WTC11 (cell line): ENCODE data around the gene CPNE9.

Source experiments
- CBFB ChIP-seq: sonication (generic); formaldehyde crosslinking; IDR thresholded peaks from 2 replicates; pipeline ENCODE4 v1.8.1; 2022; ENCODE audit warnings: mild to moderate bottlenecking, low read depth, missing genetic modification reagents
- FOXK1 ChIP-seq: sonication (generic); formaldehyde crosslinking; IDR thresholded peaks from 2 replicates; pipeline ENCODE4 v1.8.0; 2022; ENCODE audit warnings: mild to moderate bottlenecking, moderate library complexity, missing genetic modification reagents
- KAT7 ChIP-seq: sonication (generic); formaldehyde crosslinking; IDR thresholded peaks from 2 replicates; pipeline ENCODE4 v1.8.1; 2023; ENCODE audit warnings: missing genetic modification reagents, mild to moderate bottlenecking, borderline replicate concordance
- NFYB ChIP-seq: sonication (generic); formaldehyde crosslinking; conservative IDR thresholded peaks from 2 replicates; pipeline ENCODE4 v1.8.0; 2022; ENCODE audit warnings: low read depth, missing genetic modification reagents
- NR2C2 ChIP-seq: sonication (generic); formaldehyde crosslinking; IDR thresholded peaks from 2 replicates; pipeline ENCODE4 v1.8.0; 2022; ENCODE audit warnings: mild to moderate bottlenecking, missing genetic modification reagents
- SP1 ChIP-seq: sonication (generic); formaldehyde crosslinking; conservative IDR thresholded peaks from 2 replicates; pipeline ENCODE4 v1.8.1; 2022; ENCODE audit warnings: missing genetic modification reagents
- ZNF423 ChIP-seq: fragments of 250-450 bp; sonication (Bioruptor Pico); IDR thresholded peaks from 2 replicates; pipeline ENCODE4 v2.1.2; 2022; ENCODE audit warnings: mild to moderate bottlenecking, moderate library complexity
- TF ChIP-seq, protein P1 (sequence below): fragments of 200-600 bp; IDR thresholded peaks from 2 replicates; pipeline ENCODE4 v1.8.0; 2022; ENCODE audit warnings: antibody characterized with exemption
- TF ChIP-seq, protein P2 (sequence below): sonication (generic); formaldehyde crosslinking; IDR thresholded peaks from 2 replicates; pipeline ENCODE4 v1.8.0; 2023; ENCODE audit warnings: mild to moderate bottlenecking, missing genetic modification reagents
- TF ChIP-seq, protein P3 (sequence below): sonication (generic); formaldehyde crosslinking; IDR thresholded peaks from 2 replicates; pipeline ENCODE4 v1.8.0; 2022; ENCODE audit warnings: mild to moderate bottlenecking, missing genetic modification reagents
- TF ChIP-seq, protein P4 (sequence below): sonication (generic); formaldehyde crosslinking; IDR thresholded peaks from 2 replicates; pipeline ENCODE4 v1.8.0; 2022; ENCODE audit warnings: mild to moderate bottlenecking, missing genetic modification reagents
- TF ChIP-seq, protein P5 (sequence below): fragments of 250-450 bp; sonication (Bioruptor Pico); IDR thresholded peaks from 2 replicates; pipeline ENCODE4 v1.9.0; 2021; ENCODE audit warnings: mild to moderate bottlenecking
- TF ChIP-seq, protein P6 (sequence below): sonication (generic); formaldehyde crosslinking; IDR thresholded peaks from 2 replicates; pipeline ENCODE4 v1.8.1; 2023; ENCODE audit warnings: mild to moderate bottlenecking, missing genetic modification reagents, moderate library complexity
- TF ChIP-seq, protein P7 (sequence below): fragments of 250-450 bp; sonication (Bioruptor Pico); IDR thresholded peaks from 2 replicates; pipeline ENCODE4 v1.9.0; 2021; ENCODE audit warnings: moderate library complexity, mild to moderate bottlenecking, inconsistent platforms, borderline replicate concordance

DNA sequence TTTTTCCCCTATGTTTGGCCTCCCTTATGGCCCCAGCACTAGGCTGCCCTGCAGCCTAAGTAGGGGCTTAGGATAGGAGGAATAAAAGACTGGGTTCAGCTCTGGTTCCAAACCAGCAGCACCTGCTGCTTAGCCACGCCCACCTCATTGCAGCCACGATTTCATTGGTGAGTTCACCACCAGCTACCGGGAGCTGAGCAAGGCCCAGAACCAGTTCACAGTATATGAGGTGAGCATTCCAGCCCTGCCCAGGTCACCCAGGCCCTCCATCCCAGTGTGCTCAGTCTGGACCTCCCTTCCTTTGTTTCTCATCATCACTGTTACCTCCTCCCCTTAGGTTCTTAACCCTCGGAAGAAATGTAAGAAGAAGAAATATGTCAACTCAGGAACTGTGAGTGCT, 11.5 kb downstream of the CPNE9 start:
- TF ChIP-seq, protein P1, sequence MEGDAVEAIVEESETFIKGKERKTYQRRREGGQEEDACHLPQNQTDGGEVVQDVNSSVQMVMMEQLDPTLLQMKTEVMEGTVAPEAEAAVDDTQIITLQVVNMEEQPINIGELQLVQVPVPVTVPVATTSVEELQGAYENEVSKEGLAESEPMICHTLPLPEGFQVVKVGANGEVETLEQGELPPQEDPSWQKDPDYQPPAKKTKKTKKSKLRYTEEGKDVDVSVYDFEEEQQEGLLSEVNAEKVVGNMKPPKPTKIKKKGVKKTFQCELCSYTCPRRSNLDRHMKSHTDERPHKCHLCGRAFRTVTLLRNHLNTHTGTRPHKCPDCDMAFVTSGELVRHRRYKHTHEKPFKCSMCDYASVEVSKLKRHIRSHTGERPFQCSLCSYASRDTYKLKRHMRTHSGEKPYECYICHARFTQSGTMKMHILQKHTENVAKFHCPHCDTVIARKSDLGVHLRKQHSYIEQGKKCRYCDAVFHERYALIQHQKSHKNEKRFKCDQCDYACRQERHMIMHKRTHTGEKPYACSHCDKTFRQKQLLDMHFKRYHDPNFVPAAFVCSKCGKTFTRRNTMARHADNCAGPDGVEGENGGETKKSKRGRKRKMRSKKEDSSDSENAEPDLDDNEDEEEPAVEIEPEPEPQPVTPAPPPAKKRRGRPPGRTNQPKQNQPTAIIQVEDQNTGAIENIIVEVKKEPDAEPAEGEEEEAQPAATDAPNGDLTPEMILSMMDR = no peak
- TF ChIP-seq, protein P2, sequence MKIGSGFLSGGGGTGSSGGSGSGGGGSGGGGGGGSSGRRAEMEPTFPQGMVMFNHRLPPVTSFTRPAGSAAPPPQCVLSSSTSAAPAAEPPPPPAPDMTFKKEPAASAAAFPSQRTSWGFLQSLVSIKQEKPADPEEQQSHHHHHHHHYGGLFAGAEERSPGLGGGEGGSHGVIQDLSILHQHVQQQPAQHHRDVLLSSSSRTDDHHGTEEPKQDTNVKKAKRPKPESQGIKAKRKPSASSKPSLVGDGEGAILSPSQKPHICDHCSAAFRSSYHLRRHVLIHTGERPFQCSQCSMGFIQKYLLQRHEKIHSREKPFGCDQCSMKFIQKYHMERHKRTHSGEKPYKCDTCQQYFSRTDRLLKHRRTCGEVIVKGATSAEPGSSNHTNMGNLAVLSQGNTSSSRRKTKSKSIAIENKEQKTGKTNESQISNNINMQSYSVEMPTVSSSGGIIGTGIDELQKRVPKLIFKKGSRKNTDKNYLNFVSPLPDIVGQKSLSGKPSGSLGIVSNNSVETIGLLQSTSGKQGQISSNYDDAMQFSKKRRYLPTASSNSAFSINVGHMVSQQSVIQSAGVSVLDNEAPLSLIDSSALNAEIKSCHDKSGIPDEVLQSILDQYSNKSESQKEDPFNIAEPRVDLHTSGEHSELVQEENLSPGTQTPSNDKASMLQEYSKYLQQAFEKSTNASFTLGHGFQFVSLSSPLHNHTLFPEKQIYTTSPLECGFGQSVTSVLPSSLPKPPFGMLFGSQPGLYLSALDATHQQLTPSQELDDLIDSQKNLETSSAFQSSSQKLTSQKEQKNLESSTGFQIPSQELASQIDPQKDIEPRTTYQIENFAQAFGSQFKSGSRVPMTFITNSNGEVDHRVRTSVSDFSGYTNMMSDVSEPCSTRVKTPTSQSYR = no peak
- no peak for TF ChIP-seq SP1 (CRISPR knock-in tag)
- TF ChIP-seq, protein P3, sequence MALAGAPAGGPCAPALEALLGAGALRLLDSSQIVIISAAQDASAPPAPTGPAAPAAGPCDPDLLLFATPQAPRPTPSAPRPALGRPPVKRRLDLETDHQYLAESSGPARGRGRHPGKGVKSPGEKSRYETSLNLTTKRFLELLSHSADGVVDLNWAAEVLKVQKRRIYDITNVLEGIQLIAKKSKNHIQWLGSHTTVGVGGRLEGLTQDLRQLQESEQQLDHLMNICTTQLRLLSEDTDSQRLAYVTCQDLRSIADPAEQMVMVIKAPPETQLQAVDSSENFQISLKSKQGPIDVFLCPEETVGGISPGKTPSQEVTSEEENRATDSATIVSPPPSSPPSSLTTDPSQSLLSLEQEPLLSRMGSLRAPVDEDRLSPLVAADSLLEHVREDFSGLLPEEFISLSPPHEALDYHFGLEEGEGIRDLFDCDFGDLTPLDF = no peak
- TF ChIP-seq, protein P4, sequence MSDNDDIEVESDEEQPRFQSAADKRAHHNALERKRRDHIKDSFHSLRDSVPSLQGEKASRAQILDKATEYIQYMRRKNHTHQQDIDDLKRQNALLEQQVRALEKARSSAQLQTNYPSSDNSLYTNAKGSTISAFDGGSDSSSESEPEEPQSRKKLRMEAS (CRISPR knock-in tag) = no peak
- no peak for TF ChIP-seq KAT7 (CRISPR knock-in tag)
- TF ChIP-seq NFYB = no peak
- TF ChIP-seq, protein P5, sequence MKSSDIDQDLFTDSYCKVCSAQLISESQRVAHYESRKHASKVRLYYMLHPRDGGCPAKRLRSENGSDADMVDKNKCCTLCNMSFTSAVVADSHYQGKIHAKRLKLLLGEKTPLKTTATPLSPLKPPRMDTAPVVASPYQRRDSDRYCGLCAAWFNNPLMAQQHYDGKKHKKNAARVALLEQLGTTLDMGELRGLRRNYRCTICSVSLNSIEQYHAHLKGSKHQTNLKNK (CRISPR knock-in tag) = no peak
- TF ChIP-seq CBFB (CRISPR knock-in tag) = no peak
- TF ChIP-seq, protein P6, sequence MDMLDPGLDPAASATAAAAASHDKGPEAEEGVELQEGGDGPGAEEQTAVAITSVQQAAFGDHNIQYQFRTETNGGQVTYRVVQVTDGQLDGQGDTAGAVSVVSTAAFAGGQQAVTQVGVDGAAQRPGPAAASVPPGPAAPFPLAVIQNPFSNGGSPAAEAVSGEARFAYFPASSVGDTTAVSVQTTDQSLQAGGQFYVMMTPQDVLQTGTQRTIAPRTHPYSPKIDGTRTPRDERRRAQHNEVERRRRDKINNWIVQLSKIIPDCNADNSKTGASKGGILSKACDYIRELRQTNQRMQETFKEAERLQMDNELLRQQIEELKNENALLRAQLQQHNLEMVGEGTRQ = no peak
- no peak for TF ChIP-seq ZNF423
- no peak for TF ChIP-seq NR2C2 (CRISPR knock-in tag)
- TF ChIP-seq, protein P7, sequence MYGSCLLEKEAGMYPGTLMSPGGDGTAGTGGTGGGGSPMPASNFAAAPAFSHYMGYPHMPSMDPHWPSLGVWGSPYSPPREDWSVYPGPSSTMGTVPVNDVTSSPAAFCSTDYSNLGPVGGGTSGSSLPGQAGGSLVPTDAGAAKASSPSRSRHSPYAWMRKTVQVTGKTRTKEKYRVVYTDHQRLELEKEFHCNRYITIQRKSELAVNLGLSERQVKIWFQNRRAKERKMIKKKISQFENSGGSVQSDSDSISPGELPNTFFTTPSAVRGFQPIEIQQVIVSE = no peak
- no peak for TF ChIP-seq FOXK1 (CRISPR knock-in tag)
